NCI-H1694 treated with DMSO at 0.1 percent for 48 hours (cell line): ENCODE results near the gene AK8.
A peak's percentile ranks its signal among the peaks of the same experiment; 100 is the strongest.

ENCODE experiments used
- DNase-seq: peaks from one replicate; lab custom pipeline; 2025; lab: John Stamatoyannopoulos, UW

The AK8 gene

DNA sequence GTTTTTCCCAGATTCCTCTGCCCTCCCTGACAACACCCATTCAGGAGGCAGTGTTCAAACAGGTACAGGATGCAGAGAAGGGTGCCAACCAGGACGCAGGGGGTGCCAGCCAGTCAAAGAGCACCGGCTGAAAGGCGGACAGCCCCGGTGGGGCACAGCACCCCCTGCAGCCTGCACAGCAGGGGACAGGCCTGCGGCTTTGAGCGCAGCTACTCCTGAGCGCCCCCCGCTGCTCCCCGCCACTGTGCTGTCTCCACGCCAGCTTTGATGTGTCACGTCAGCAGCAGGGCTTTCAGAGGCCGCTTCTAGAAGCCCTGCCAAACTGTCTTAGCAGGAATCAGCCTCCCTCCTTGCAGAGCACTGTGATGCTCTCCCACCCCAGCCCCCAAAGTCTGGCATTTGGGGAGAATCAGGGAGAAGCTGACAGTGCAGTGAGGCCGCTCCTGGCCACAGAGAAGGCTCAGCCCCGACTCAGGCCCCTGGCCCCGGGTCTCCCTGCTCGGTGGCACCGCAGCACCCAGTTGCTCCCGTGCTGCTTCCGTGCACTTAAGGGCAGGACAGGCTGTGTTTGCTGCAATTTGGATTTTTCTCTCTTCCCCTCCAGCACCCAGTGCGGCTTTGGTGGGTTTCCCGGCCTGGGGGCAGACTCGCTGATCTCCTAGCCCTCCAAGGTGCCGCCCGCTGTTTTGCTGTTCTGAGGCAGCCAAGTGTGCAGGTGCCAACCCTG, 20.3 kb downstream of the AK8 start:
- DNase-seq, result no peak

DNA sequence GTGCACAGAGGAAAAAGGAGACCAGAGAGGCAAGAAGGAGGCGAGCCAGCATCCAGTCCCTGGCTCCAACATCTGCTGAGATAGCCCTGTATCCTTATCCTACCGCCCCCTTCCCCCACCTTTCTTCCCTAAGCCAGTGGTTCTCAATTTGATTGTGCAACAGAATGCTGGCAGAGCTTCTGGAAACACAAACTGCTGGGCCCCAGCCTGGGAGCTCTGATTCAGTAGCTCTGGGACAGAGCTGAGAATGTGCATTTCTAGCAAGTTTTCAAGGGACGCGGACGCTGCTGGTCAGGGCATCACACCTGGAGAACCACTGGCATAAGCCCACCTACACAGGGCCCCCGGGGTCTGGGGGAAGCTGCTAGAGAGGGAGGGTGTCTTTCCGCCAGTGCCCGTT, 21.1 kb downstream of the AK8 start:
- DNase-seq, result no peak

DNA sequence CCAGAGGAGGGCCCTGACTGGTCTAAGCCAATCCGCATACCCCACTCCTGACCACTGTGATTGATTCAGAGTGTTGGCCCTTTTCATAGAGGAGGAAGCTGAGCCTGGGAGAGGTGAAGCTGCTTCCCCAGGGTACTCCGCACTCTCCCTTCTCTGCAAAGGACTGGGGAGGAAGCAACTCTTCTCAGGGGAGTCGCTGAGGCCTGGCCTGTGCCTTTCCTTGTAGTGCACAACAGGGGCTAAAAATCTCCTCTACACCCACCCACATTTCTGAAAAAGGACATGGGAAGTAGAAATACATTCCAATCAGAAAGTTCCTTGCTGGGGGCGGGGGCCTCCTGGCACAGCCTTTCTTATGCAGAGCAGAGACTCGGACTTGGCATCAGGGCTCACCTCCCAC, 22.2 kb downstream of the AK8 start:
- no peak for DNase-seq

DNA sequence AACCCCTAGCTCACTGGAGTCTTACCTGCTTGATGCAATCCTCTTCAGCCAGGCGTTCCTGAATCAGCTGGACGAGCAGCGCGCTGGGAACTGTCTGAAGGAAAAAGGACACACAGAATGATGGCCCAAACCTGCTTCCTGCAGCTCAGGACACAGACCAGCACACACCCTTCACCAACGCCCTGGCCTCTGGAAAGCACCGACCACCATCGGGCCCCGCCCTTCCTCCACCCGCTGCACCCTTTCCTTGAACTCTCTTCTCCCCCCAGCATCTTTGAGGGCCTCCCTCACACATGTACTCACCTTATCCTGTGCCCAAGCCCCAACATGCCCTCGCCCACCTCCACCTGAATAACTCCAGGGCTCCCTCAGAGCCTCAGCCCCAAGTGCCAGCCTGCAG, 23.3 kb downstream of the AK8 start:
- DNase-seq, result no peak

DNA sequence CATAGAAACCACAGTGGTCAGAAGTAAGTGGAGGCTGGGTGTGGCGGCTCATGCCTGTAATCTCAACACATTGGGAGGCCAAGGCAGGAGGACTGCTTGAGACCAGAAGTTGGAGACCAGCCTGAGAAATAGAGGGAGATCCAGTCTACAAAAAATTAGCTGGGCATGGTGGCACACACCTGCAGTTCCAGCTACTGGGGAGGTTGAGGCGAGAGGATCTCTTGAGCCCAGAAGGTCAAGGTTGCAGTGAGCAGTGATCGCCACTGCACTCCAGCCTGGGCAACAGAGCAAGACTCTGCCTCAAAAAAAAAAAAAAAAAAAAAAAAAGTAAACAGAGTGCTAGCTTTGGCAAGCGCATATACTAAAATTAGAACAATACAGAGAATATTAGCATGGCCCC, 24.6 kb downstream of the AK8 start:
- no peak for DNase-seq

DNA sequence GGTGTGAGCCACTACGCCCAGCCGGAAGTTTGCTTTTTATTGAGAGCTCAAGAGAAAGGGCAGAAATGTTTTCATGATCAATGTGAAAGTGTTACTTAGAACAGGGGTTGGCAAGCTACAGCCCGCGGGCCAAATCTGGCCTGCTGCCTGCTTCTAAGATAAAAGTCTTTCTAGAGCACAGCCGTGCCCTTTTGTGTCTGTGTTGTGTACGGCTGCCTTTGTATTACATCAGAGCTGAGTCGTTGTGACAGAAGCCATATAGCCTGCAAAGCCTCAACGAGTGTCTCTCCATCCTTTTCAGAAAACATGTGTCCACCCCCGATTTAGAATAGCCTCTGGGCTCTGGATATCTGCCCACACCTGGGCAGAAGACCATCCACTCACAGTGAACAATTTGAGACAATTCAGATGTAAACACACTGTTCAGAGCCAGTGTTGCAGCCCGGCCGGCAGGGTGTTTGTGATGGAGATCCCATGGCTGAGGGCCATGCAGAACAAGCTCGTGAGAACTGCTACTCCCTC, 28.8 kb downstream of the AK8 start:
- no peak for DNase-seq

DNA sequence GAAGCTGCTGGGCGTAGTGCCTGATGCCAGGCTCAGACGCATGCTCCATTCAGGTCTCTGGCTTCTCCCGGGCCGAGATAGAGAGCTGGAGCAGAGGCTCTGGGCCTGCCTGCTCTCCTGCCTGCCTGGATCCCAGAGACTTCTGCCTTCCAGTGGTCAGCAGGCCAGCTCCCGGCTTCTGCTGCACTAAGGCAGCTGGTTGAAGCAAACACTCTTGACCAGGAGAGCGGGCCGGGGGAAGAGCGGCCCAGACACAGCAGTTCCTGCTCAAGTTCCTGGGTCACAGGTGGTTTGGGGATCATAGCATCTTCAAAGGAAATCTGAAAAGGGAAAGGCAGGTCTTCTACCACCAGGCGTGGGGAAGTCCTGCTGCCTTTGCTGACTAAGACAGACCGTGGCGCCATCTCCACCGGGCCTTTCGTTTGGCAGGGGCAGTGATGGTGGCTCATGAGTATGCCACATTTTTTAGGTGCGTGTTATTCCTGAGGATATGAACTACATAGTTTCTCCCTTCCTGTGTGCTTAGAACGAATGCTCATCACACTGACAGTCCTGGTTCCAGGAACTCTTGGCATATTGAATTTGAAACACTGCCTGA, 31.1 kb downstream of the AK8 start:
- no peak for DNase-seq

DNA sequence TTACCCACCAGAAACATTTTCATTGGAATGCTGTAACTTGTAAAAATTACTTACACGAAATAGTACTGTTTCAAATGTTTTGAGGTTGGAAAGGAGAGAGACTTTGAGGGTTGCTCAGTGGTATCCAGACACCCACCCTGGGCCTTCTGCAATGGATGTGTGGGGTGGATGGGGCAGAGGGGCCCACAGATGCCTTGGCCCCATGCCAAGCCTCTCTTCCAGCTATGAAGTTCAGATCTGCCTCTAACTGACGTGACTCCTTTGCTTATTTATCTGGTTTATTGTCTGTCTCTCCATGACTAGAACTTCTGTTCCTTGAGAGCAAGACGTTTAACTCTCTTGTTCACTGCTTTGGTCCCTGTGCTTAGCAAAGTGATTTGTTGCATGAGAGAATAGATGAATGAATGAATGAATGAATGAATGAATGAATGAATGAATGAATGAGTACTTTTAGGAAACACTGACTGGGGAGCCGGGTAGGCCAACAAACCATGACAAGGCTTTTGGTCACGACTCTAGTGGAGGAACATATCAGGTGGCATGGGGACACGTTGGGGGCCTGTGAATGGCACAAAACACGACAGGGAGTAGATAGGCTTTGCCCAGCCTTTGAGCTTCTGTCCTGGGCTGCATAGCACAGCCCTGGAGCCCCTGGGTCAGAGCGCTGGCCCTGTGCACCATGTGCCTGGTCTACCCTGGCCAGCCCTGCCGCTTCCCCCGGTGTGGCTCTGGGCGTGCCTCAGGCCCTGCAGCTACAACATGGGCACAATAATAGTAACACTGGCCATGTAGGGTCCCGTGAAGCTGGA, 31.8 kb downstream of the AK8 start:
- no peak for DNase-seq

DNA sequence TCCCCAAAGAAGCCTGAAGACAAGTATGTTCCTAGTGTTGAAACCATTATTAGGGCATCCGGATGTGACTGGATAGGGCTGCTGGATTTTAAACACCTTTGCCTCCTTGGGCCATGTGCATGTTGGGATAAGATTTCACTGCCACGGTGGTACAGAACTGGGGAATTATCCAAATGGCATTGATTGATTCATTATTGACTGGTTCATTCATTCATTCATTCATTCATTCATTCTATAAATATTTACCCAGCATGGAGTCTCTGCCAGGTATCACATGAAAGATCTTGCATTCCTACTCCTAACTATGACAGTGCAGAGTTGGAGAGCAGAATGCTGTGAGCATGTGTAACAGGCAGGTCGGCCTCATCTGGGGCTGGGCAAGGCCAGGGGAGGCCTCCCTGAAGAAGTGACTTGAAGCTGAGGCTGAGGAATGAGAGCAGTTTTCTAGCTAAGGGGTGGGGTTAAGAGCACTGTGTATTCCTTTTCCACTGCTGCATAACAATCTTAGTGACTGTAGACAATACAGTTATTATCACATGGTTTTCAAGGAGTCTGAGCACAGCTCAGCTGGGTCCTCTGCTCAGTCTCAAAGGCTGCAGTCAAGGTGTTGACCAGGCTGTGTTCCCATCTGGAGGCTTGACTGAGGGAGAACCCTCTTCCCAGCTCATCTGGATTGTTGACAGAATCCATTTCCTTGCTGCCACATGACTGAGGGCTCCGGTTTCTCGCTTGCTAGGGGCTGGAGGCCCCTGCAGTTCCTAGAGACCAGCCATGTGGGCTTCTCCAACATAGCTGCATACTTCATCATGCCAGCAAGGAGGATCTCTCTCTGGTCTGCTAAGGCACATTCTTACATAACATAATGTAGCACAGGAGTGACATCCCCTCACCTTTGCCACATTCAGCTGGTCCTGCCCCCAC, 35.7 kb downstream of the AK8 start:
- DNase-seq, result no peak

DNA sequence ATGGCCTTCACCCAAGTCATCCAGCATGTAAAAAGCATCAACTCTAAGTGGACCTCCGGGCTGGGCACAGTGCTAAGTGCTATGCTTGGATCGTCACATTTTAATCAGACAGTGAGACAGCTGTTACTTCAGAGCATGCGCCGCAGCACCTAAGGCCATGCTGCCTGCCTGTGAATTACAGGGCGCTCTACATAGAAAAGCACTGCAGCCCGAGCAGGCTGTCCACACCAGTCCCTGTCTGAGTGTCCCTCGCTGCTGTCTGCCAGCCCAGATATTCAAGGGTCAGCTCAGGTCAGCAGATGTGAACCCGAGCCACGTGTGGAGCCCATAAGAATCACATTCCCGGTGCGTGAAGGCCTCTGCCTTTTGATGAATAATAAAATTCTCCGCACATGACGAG, 37.1 kb downstream of the AK8 start:
- no peak for DNase-seq

DNA sequence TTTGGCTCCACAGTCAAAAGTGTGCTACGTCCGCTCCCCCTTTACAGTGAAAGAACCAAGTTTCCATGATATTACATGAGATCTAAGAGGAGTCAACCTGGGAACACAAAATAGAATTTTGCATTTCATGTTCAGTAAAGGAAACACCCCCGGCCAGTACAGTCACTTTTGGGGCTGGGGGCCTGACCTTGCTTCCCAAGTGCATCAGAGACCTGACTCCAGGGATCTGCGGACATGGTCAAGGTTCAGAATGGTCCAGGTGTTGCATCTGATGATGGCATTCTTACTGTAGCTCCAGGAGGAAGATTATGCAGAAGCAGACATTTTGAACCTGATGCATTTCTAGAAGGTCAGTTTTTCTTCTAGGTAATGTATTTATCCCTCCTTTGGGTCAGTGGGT, 39.8 kb downstream of the AK8 start:
- no peak for DNase-seq

DNA sequence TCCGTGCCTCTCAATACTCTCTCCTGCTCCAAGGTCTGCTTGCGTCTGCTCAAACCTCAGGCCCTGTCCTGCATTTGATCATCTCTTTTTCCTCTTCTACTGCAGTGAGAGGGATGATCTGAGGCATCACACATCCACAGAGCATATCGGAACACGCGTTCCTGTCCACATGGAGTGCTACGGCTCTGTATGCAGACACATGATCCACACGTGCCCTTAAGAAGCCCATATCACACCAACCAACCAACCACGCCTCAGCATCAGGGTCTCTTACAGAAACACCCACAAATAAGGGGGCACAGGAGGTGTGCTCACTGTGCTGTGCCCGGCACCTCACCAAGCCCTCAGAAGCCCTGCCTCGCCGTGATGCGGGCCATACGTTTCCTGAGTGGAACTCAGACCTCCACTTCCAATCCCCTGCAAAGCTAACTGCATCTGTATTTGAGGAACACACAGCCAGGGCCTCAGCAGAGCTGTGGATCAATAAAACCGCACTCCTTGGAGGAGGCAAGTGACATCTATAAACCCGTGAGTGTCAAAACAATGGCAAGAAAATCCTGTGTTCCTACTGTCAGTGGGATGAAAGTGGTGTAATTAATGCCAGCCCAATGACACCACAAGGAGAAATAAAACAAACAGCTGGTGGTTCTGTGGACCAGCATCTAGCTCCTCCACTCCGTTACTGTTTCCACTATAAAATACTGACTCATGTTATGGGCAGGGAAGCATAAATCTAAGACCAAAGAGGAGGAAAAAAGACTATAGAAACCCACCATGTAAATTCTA, 40.4 kb downstream of the AK8 start:
- DNase-seq, result no peak

DNA sequence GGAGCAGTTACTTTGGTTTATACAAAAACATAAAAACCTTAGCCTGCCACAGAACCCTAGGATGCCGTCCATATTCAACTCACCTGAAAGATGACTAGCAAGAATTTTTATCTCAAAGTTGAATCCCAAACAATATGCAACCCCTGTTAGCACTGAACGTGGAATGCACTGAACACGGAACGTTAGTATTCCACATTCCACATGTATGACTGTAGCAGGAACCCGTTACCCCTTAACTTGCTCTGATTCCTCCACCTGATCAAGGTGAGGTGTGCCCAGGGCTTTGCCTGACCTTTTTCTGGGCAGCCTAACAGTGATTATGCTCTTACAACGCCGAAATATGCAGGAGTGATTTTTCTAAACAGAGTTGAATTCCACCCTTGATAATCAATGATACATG, 43.7 kb downstream of the AK8 start:
- DNase-seq, result no peak

DNA sequence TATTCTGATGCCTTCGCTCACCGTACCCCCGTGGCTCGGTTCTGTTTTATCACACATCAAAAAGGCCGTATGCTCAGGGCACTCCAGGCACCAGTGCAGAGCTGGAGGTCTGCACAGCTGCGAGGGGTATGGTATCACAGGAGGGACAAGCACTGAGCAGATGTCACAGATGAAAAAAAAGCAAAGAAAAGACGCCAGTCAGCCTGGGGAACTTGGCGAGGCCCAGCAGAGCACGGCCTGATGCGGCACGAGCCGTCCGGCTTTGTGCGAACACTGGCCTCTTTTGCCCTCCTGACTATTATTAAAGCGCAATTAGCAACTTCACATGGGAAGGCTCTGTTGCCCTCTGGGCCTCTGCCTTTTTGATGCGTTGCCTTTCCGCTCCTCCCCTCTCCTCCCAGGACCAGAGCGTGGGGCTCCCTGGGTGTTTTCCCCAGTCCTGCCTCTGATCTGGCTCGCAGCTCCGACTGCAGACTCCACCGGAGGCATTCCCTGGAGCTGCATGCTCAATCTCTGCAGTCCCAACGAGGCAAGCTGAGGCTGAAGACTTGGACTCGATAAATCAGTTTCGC, 44.4 kb downstream of the AK8 start:
- peak; percentile 85 for DNase-seq

DNA sequence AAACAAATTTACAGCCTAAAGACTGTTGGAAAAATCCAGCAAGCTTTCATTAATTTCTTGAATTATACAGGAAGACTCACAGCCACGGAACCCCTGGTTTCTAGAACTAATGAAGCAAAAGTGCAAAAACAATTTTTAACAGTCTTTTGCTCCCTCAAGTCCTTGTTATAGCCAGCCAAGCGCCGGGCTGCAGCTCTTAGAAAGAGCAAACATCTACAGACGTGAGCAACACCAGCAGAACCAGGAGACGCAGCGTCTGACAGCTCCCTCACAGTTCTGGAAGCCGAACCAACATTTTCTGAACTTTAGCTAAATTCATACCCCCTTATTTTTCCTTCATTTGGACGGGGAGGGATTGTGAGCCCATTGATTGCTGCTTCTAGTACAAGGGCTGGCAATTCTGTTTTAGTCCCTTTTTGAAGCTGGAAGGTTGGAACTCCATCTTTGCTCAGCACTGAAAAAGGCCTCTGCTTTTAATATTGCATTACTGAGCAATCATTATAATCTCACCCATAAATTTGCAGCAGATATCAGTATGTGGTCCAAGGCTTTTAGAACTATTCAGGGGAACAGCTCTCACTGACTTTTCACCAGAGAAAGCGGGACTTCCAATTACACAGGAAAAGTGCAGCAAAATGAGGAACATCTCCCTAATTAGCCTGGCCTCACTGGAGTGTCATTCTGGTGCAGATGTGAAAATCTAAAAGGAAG, 45.8 kb downstream of the AK8 start:
- DNase-seq, result no peak

DNA sequence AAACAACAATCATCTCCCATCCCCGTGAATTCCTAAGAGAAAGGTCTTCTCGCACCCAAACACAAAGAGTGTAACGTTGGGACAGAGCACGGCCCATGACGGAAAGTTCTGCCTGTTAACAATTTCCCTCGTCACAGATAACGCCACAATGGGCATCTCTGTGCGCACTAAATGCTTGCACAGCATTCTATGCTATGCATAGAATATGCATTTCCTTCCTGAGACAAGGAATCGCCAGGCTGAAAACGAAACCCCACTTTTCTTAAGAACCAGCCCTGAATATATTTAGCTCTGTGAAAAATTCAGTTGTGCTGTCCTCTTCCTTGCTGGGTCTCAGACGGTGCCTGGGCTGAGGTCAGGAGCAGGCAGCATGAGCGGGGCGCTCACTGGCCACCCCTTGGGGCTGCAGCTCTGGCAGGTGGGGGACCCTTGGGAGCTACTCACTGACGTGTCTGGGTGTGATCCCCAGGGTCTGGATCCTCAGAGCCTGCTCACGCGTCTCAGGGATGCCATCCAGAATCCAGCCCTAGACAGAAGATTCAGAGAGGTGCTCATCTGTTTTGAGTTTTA, 49.8 kb downstream of the AK8 start:
- no peak for DNase-seq

DNA sequence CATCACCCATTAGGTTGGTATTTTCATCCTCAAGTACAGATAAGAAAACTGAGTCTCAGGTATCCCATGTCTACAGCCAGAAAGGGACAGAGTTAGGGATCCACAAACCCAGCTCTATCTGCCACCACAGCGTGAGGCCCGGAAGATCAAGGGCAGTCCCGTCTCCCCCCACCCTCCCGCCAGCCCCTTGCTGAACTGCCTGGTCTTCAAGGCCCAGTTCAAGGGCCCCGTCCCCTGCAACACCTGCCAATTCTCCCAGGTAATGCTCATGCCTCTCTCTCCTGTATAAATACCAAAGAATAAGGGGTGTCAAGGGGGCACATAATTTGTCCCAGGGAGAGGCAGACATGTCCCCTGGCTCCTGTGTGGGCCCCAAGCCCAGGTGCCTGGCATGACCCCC, 50.7 kb downstream of the AK8 start:
- DNase-seq, result no peak

DNA sequence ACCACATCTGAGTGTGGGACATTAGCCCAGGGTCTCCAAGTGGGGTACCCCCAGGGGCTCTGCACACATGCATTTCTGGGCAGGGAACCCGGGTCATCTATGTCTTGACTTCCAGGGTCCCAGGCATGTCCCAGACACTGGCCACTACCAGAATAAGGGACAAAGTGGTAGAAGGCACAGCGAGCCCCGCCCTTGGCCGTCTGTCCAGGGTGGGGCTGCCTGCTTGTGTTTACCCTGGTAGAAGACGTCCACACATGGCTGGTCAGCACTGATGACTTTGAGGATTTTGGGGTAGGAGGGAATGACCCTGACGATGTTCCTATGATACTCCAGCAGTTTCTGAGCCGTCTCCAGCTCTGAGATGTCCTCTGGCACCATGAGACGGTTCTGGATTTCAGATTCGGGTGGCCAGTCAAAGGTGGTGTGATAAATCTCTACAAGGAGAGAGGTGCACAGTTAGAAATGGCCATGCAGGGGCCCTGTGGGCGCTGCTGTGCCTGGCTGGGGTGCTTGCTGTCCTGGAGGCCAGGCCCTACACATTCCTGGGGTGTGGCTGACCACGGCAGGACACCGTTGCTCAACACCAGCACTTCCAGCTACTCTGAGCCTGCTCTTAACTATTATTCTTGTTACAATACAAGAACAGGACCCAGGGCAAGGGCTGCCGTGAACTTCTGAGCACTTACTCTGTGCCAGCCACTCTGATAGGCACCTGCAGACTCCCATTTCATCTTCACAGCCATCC, 51.3 kb downstream of the AK8 start:
- no peak for DNase-seq

DNA sequence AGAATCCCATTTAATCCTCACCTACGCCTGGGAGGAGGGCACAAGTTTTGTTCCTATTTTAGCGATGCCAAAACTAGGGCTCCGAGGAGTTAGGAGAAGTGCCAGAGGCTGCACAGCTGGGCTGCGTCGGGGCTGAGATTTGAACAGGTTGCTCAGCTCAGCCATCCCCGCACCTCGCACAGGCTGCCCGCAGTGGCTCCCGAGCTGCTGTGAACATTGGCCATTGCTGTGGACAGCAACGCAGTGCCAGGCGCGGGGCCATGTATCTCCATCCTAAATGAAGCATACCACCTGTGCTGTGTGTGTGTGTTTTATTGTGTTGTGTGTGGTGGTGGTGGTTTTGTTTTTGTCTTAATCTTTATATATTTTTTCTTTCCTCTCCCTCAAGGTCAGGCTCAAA, 52.0 kb downstream of the AK8 start:
- no peak for DNase-seq
